ENCODE measurements around the gene SUPT4H1.

Gene SUPT4H1

DNA sequence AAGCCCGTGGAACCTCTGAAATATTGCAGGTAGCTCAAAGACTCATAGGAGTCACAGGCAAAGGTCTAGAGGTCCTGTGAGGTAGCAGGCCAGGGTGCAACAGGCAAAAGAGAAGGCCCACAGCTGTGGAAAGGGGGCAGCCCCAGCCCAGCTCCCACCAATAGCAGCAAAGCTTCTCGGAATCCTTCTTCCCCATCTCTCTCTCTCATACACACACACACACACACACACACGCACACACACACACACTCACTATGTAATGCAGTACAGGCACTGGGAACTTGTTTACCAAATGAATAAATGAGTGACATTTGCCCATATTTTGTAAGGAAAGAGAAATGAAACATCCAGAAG, 16.8 kb upstream of the SUPT4H1 start:
- Histone ChIP-seq H3K27me3 (peaks cover 0 to 8% of the 10 kb centered on the region in 2 donors), H3K4me3 (no peak overlapping the region), H3K4me1 (peaks cover 0 to 6% (median 0%) of the 10 kb centered on the region in 4 donors), H3K27ac (no peak overlapping the region), H3K9me3 (no peaks in the 10 kb centered on the region), H3K36me3 (no peaks in the 10 kb centered on the region)
- intact Hi-C loops (cut with DNase I; ENCODE audit: low total_unique reads): no loop called here
- DNase-seq: no peak
- no peak for TF ChIP-seq CTCF (IDR thresholded peaks at IDR 0.05)

DNA sequence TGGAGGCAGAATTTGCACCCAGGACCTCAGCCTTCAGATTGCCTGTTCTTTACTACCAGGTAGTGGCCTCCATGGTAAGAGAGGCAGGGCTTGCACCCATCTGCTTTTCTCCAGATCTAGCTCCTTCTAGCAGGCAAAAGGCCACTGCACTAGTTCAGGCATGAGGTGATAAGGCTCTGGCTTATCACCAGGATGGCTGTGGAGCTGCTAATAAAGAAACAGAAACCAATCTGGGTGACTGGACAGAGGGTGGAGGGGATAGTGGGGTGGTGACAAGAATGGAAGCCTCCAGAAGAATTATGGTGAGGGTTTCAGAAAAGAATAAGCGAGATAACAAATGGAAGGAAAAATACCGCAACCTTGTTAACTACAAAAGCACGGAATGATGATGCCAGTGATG, 15.5 kb upstream of the SUPT4H1 start:
- TF ChIP-seq CTCF (IDR thresholded peaks at IDR 0.05): no peak
- H3K27me3 ChIP-seq: peaks cover 0 to 14% of the 10 kb centered on the region in 2 donors
- no peaks in the 10 kb centered on the region for H3K36me3 ChIP-seq
- no peak for DNase-seq
- H3K9me3 ChIP-seq: no peaks in the 10 kb centered on the region
- no peak overlapping the region for H3K4me3 ChIP-seq
- H3K4me1 ChIP-seq: peaks cover 0 to 6% (median 0%) of the 10 kb centered on the region in 4 donors
- no peak overlapping the region for H3K27ac ChIP-seq
- intact Hi-C loops (cut with DNase I; ENCODE audit: low total_unique reads): no loop called here

- intact Hi-C loops (cut with DNase I; ENCODE audit: low total_unique reads): no loop called here
- Histone ChIP-seq H3K27me3 (peaks cover 0 to 14% of the 10 kb centered on the region in 2 donors), H3K4me3 (no peak overlapping the region), H3K36me3 (no peaks in the 10 kb centered on the region), H3K4me1 (peaks cover 0 to 6% (median 0%) of the 10 kb centered on the region in 4 donors), H3K27ac (no peak overlapping the region), H3K9me3 (no peaks in the 10 kb centered on the region)
- DNase-seq: no peak
- no peak for TF ChIP-seq CTCF (IDR thresholded peaks at IDR 0.05)
Measured at GRCh38 chr17:58365980-58366595, 14.1 kb upstream of the SUPT4H1 start.

- Histone ChIP-seq H3K4me3 (no peak overlapping the region), H3K27me3 (peaks cover 0 to 14% of the 10 kb centered on the region in 2 donors), H3K36me3 (no peaks in the 10 kb centered on the region), H3K4me1 (peaks cover 0 to 6% (median 0%) of the 10 kb centered on the region in 4 donors), H3K9me3 (no peaks in the 10 kb centered on the region), H3K27ac (no peak overlapping the region)
- no peak for DNase-seq
- intact Hi-C loops (cut with DNase I; ENCODE audit: low total_unique reads): no loop called here
- no peak for TF ChIP-seq CTCF (IDR thresholded peaks at IDR 0.05)
Measured at GRCh38 chr17:58365185-58365979, 13.4 kb upstream of the SUPT4H1 start.

DNA sequence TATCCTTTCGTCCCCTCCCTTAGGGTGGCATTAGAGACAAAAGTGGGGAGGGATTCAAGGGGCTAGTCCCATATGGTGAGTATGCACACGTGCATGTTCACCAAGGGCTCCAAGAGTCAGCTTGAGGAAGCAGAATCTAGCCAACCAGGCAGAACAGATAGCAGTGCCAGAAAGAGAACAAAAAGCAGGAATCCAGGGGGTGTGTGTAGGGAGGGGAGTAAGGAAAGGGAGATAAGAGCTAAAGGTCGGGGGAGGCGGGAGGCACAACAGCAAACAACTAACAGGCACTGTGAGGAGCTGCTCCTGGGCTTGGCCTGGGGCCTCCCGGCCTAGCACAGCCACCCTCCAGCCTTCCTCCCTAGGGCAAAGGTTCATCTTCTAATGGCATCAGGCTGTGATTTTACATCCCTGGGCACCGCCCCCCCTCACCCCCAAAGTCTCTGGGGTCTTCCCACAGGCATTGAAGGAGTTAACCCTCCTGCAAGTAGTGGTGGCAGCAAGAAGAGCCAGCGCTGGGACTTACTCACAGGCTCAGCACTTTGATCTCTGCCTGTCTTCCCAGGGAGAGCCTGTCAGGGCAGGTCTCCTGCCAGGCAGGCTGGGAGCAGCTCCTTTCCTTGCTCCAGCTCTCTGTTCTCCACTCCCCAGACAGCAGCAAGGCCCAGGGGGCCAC, 12.4 kb upstream of the SUPT4H1 start:
- H3K27me3 ChIP-seq: peaks cover 0 to 14% of the 10 kb centered on the region in 2 donors
- H3K27ac ChIP-seq: no peak overlapping the region
- intact Hi-C loops (cut with DNase I; ENCODE audit: low total_unique reads): no loop called here
- peaks cover 0 to 7% (median 0%) of the 10 kb centered on the region in 3 donors for H3K36me3 ChIP-seq
- DNase-seq: no peak
- no peaks in the 10 kb centered on the region for H3K9me3 ChIP-seq
- peaks cover 0 to 6% (median 0%) of the 10 kb centered on the region in 4 donors for H3K4me1 ChIP-seq
- TF ChIP-seq CTCF (IDR thresholded peaks at IDR 0.05): no peak
- no peak overlapping the region for H3K4me3 ChIP-seq

Measured in tibial artery (tissue), 4 donors.